SK-N-SH treated with all-trans-retinoic acid at 6 μM for 48 hours (cell line): Measurements from ENCODE around the gene PBX1.

Source experiments
- CSDC2 ChIP-seq: fragments of 250-450 bp; sonication (Bioruptor Pico); IDR thresholded peaks from 2 replicates; pipeline ENCODE4 v1.5.0; 2020; ENCODE audit warnings: mild to moderate bottlenecking, moderate library complexity
- ZFP3 ChIP-seq: fragments of 250-450 bp; sonication (Bioruptor Pico); IDR thresholded peaks from 2 replicates; pipeline ENCODE4 v1.5.0; 2020; ENCODE audit warnings: mild to moderate bottlenecking, moderate library complexity
- ZNF8 ChIP-seq: fragments of 450-650 bp; formaldehyde crosslinking; IDR thresholded peaks from 2 replicates; pipeline ENCODE4 v1.5.0; 2020; ENCODE audit warnings: mild to moderate bottlenecking, moderate library complexity
- TF ChIP-seq, protein P1 (sequence below): fragments of 250-450 bp; sonication (Bioruptor Pico); IDR thresholded peaks from 2 replicates; pipeline ENCODE4 v1.8.0; 2020; ENCODE audit warnings: mild to moderate bottlenecking, moderate library complexity, borderline replicate concordance

DNA sequence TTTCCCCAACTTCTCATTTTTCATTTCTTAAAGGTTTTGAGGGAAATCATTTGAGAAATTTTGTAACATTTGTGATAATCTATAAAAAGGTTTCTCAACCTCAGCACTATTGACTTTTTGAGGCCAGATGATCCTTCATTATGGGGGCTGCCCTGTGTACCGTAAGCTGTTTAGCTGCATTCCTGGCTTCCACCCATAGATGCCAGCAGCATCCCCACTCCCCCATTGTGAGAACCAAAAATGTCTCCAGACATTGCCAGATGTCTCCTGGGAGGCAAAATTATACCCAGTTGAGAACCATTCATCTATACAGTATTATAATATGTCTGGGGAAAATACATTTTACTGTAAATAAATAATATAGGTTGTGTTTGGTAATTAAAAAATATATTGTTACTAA lies 146.0 kb downstream of the PBX1 start:
- TF ChIP-seq CSDC2 (CRISPR knock-in tag) (no peak), ZFP3 (CRISPR knock-in tag) (no peak), ZNF8 (CRISPR knock-in tag) (no peak)
- TF ChIP-seq, protein P1, sequence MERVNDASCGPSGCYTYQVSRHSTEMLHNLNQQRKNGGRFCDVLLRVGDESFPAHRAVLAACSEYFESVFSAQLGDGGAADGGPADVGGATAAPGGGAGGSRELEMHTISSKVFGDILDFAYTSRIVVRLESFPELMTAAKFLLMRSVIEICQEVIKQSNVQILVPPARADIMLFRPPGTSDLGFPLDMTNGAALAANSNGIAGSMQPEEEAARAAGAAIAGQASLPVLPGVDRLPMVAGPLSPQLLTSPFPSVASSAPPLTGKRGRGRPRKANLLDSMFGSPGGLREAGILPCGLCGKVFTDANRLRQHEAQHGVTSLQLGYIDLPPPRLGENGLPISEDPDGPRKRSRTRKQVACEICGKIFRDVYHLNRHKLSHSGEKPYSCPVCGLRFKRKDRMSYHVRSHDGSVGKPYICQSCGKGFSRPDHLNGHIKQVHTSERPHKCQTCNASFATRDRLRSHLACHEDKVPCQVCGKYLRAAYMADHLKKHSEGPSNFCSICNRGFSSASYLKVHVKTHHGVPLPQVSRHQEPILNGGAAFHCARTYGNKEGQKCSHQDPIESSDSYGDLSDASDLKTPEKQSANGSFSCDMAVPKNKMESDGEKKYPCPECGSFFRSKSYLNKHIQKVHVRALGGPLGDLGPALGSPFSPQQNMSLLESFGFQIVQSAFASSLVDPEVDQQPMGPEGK, result no peak
